Stomach (tissue), 4 donors: ENCODE data around the gene ZNF746.

ENCODE experiments used
- CTCF ChIP-seq, 7 experiments: fragments of 450-650 bp in 4 of 7; fragments of 200-600 bp in 3 of 7; sonication (generic) in 3 of 7; IDR thresholded peaks; one replicate each; pipeline ENCODE4 v1.5.1; 2016 to 2019; ENCODE audit warnings: antibody characterized with exemption in 7 of 7, control low read depth in 2 of 7, mild to moderate bottlenecking in 1 of 7
- POLR2AphosphoS5 ChIP-seq, 3 donors: sonication (generic); formaldehyde crosslinking; IDR thresholded peaks; one replicate each; pipeline ENCODE4 v1.6.1; 2016; ENCODE audit warnings: antibody characterized with exemption in 3 of 3

GRCh38 chr7:149546331-149546730, 48.7 kb upstream of the ZNF746 start:
- TF ChIP-seq CTCF (IDR thresholded peaks at IDR 0.05) (no peak), POLR2AphosphoS5 (IDR thresholded peaks at IDR 0.05) (no peak)
